GM12878 (cell line): ENCODE data around the gene BIK. TPM values are rescaled to one million over a fixed set of nuclear protein-coding genes. Genes with fewer than 3 reads are reported as not detected.

Experiments used
- ATAC-seq: fragments of 200-7000 bp; cut with Tn5 transposase; 3 replicates; pipeline ENCODE4 v1.9.1; 2020; ENCODE audit warnings: mild to moderate bottlenecking, moderate library complexity
- BruUV-seq: library from RNA; stranded (reverse); fragments of 400-500 nt; replicated peaks from 2 replicates; lab custom pipeline; 2021; lab: Mats Ljungman, UMichigan
- CTCF ChIA-PET: fragments of 300-600 bp; sonication (Branson Sonifier 250); formaldehyde crosslinking; extraction: SDS; loops from one replicate; lab custom pipeline; 2021; ENCODE audit warnings: inconsistent platforms; lab: Yijun Ruan, JAX
- POLR2A ChIA-PET: fragments of 350-600 bp; formaldehyde crosslinking; extraction: SDS; loops from one replicate; lab custom pipeline; 2021; ENCODE audit warnings: inconsistent platforms; lab: Charles Lee
- RAD21 ChIA-PET: fragments of 300-600 bp; sonication (Branson Sonifier 250); formaldehyde crosslinking; loops from one replicate; lab custom pipeline; 2023; ENCODE audit warnings: antibody characterized with exemption; ENCODE audit not compliant: unreplicated experiment; lab: Charles Lee
- SMC1A ChIA-PET: fragments of 300-600 bp; sonication (Branson Sonifier 250); formaldehyde crosslinking; loops from one replicate; lab custom pipeline; 2023; ENCODE audit not compliant: unreplicated experiment, uncharacterized antibody; lab: Charles Lee
- DNase-seq: peaks from one replicate; pipeline ENCODE4 v3.0.0-alpha.2; 2011; ENCODE audit warnings: low read depth, low spot score
- FAIRE-seq: peaks from 3 replicates; lab custom pipeline; 2011; peaks lifted over from hg19 to GRCh38; lab: Jason Lieb, UNC
- H2AFZ ChIP-seq: 2 replicates; pipeline ENCODE4 v1.6.0; 2011; ENCODE audit warnings: low read depth, low read length, control low read depth; ENCODE audit not compliant: control insufficient read depth
- H3K27ac ChIP-seq: 2 replicates; pipeline ENCODE4 v1.5.1; 2011; ENCODE audit warnings: control low read depth; ENCODE audit not compliant: control insufficient read depth, insufficient read depth
- H3K27me3 ChIP-seq, 2 experiments: replicated peaks in 1 of 2; 2 replicates each; pipeline versions ENCODE4 v1.6.0 to v1.6.1; 2011; ENCODE audit warnings: low read length in 1 of 2; ENCODE audit not compliant: control insufficient read depth in 2 of 2, insufficient read depth in 2 of 2
- H3K36me3 ChIP-seq, 2 experiments: 2 replicates each; pipeline ENCODE4 v1.5.1; 2011; ENCODE audit warnings: low read length in 1 of 2; ENCODE audit not compliant: control insufficient read depth in 2 of 2, insufficient read depth in 2 of 2
- H3K4me1 ChIP-seq: 2 replicates; pipeline ENCODE4 v1.6.1; 2011; ENCODE audit warnings: mild to moderate bottlenecking, low read length, moderate library complexity, mixed read lengths; ENCODE audit not compliant: control insufficient read depth, insufficient read depth
- H3K4me2 ChIP-seq: 2 replicates; pipeline ENCODE4 v1.6.0; 2011; ENCODE audit warnings: control low read depth; ENCODE audit not compliant: control insufficient read depth, insufficient read depth
- H3K4me3 ChIP-seq: fragments of 200-600 bp; sonication (generic); 2 replicates; pipeline ENCODE4 v1.5.1; 2016
- H3K79me2 ChIP-seq: 2 replicates; pipeline ENCODE4 v1.6.0; 2011; ENCODE audit warnings: low read length; ENCODE audit not compliant: control insufficient read depth, insufficient read depth
- H3K9ac ChIP-seq: 2 replicates; pipeline ENCODE4 v1.8.0; 2011; ENCODE audit warnings: low read length, control low read depth, mixed read lengths; ENCODE audit not compliant: control insufficient read depth, insufficient read depth
- H3K9me3 ChIP-seq: replicated peaks from 3 replicates; pipeline ENCODE4 v1.5.1; 2011; ENCODE audit warnings: mild to moderate bottlenecking, low read length; ENCODE audit not compliant: control insufficient read depth, insufficient read depth
- H4K20me1 ChIP-seq: 2 replicates; pipeline ENCODE4 v1.6.0; 2011; ENCODE audit not compliant: control insufficient read depth, insufficient read depth
- BHLHE40 ChIP-seq, 2 experiments: fragments of 450-650 bp in 1 of 2; IDR thresholded peaks; 2 replicates each; pipeline ENCODE4 v1.6.1; 2011 to 2017; ENCODE audit warnings: low read depth in 2 of 2, borderline replicate concordance in 1 of 2, improper control_type of control experiment in 1 of 2, low read length in 1 of 2, mild to moderate bottlenecking in 1 of 2
- DPF2 ChIP-seq: fragments of 450-650 bp; IDR thresholded peaks from 2 replicates; pipeline ENCODE4 v1.6.1; 2017; ENCODE audit warnings: mild to moderate bottlenecking
- EED ChIP-seq: sonication (generic); IDR thresholded peaks from 2 replicates; pipeline ENCODE4 v1.6.1; 2016; ENCODE audit warnings: antibody characterized with exemption, low read depth
- PKNOX1 ChIP-seq: fragments of 450-650 bp; IDR thresholded peaks from 2 replicates; pipeline ENCODE4 v1.6.1; 2016; ENCODE audit warnings: mild to moderate bottlenecking
- RBBP5 ChIP-seq: fragments of 200-600 bp; sonication (generic); conservative IDR thresholded peaks from 2 replicates; pipeline ENCODE4 v1.6.1; 2016
- RELB ChIP-seq: fragments of 450-650 bp; IDR thresholded peaks from 2 replicates; pipeline ENCODE4 v1.6.1; 2017; ENCODE audit warnings: low read depth, mild to moderate bottlenecking, moderate library complexity
- RUNX3 ChIP-seq: IDR thresholded peaks from 2 replicates; pipeline ENCODE4 v1.6.1; 2012; ENCODE audit warnings: low read length, inconsistent platforms
- SIN3A ChIP-seq: IDR thresholded peaks from 2 replicates; pipeline ENCODE4 v1.6.1; 2012; ENCODE audit warnings: low read depth, low read length, improper control_type of control experiment
- SKIL ChIP-seq: fragments of 450-650 bp; IDR thresholded peaks from 2 replicates; pipeline ENCODE4 v1.6.1; 2017; ENCODE audit warnings: mild to moderate bottlenecking, low read depth, inconsistent platforms; ENCODE audit not compliant: poor library complexity, severe bottlenecking
- SRF ChIP-seq, 2 experiments: IDR thresholded peaks; 2 replicates each; pipeline ENCODE4 v1.6.1; 2011; ENCODE audit warnings: low read depth in 2 of 2, low read length in 2 of 2, mild to moderate bottlenecking in 1 of 2, moderate library complexity in 1 of 2
- TCF12 ChIP-seq: IDR thresholded peaks from 2 replicates; pipeline ENCODE4 v1.6.1; 2011; ENCODE audit warnings: low read depth, mild to moderate bottlenecking, low read length
- WRNIP1 ChIP-seq: IDR thresholded peaks from 2 replicates; pipeline ENCODE4 v1.6.1; 2011; ENCODE audit warnings: low read depth, low read length, improper control_type of control experiment, borderline replicate concordance
- ZNF217 ChIP-seq: fragments of 450-650 bp; IDR thresholded peaks from 2 replicates; pipeline ENCODE4 v1.6.1; 2017; ENCODE audit warnings: antibody characterized with exemption, mild to moderate bottlenecking
- ZNF384 ChIP-seq: IDR thresholded peaks from 2 replicates; pipeline ENCODE4 v1.6.1; 2012; ENCODE audit warnings: low read depth, mild to moderate bottlenecking, low read length, improper control_type of control experiment, borderline replicate concordance
- WGBS: methylation state at CpG from one replicate; pipeline ENCODE4 v1.1.6; 2016; ENCODE audit warnings: low lambda C conversion rate; ENCODE audit not compliant: insufficient replicate concordance, insufficient coverage; ENCODE audit errors: missing lambda C conversion rate; 5-methylcytosine and 5-hydroxymethylcytosine counted together
- in situ Hi-C: fragments of 300-500 bp; cut with MboI; formaldehyde crosslinking; loops from 9 replicates; pipeline ENCODE4 v1.14.3; 2018; ENCODE audit warnings: mixed read lengths
- intact Hi-C: fragments of 100-400 bp; cut with micrococcal nuclease; formaldehyde crosslinking; loops from one replicate; pipeline ENCODE4 v1.14.2; 2022; ENCODE audit not compliant: unreplicated experiment
- polyA plus RNA-seq, 11 experiments: library from polyadenylated mRNA; depleted of rRNA in 4 of 11; unstranded in 6 of 11; stranded (reverse) in 5 of 11; fragments of >200 nt; fragmentation: Nextera tagmentation in 4 of 11; fragmentation: Illumina TruSeq in 1 of 11; extraction: Ambion mirVana in 4 of 11; extraction: Trizol in 1 of 11; gene quantifications; 1 replicate in 1 of 11; 2 replicates in 10 of 11; pipeline versions ENCODE4 v1.2.1 to v1.2.3, GENCODE V29; 2011 to 2016; ENCODE audit warnings: inconsistent platforms in 2 of 11, missing spikeins in 2 of 11, low read depth in 1 of 11
- total RNA-seq, 4 experiments: library from RNA; depleted of rRNA in 3 of 4; stranded (reverse); fragments of >200 nt in 3 of 4; fragmentation: Illumina TruSeq in 1 of 4; extraction: Trizol in 1 of 4; gene quantifications; 2 replicates each; pipeline versions ENCODE4 v1.2.1 to v1.2.3, GENCODE V29; 2013 to 2021

The BIK gene
- total and polyA plus RNA-seq, 10 of the 15 experiments (the other 5 are each of a cell fraction or from before 2014, with no cell fraction given) = 0.33 to 9.8 (median 3.9) TPM

GRCh38 chr22:43100225-43100624, 10.3 kb upstream of the BIK start:
- Histone ChIP-seq H3K4me2 (no peak overlapping the region), H3K4me1 (no peaks in the 10 kb centered on the region; the same call in 1 of the 2 replicates), H3K9ac (no peak overlapping the region), H3K79me2 (no peaks in the 10 kb centered on the region), H3K4me3 (no peak overlapping the region), H3K9me3 (peaks cover 3% of the 10 kb centered on the region; the same call in 2 of the 3 replicates), H3K27me3 (no peaks in the 10 kb centered on the region), H4K20me1 (no peaks in the 10 kb centered on the region), H2AFZ (no peak overlapping the region), H3K27ac (no peak overlapping the region), H3K36me3 (no peaks in the 10 kb centered on the region)
- POLR2A ChIA-PET = no interaction called here
- RAD21 ChIA-PET = no interaction called here
- FAIRE-seq (no peak), DNase-seq (no peak), ATAC-seq (no peak)
- BruUV-seq = no TSS peak
- SMC1A ChIA-PET = no interaction called here
- intact Hi-C loops = no loop called here
- WGBS = 31% methylated on average over 5 of the region's 5 CpGs
- in situ Hi-C loops = no loop called here
- TF ChIP-seq RUNX3 = peak; percentile 13; the same call in 1 of the 2 replicates
- TF ChIP-seq RBBP5 = no peak
- peak; percentile 25; the same call in 1 of the 2 replicates for TF ChIP-seq EED
- 0 out of 2 replicates have a peak, but pooled peaks have one; percentile 16 for TF ChIP-seq PKNOX1
- peak in 1 of 2 experiments; percentile 18; a peak in 1 of 4 replicates for TF ChIP-seq BHLHE40 (IDR thresholded peaks at IDR 0.05; ENCODE audit: borderline replicate concordance in 1 of 2, low read depth in 2 of 2, low read length in 1 of 2)
- CTCF ChIA-PET = no interaction called here

GRCh38 chr22:43101306-43101705, 9.2 kb upstream of the BIK start:
- ChIA-PET CTCF (no interaction called here), RAD21 (no interaction called here), POLR2A (no interaction called here), SMC1A (no interaction called here)
- no peak overlapping the region for H3K9ac ChIP-seq
- FAIRE-seq (no peak), DNase-seq (no peak), ATAC-seq (no peak)
- no peaks in the 10 kb centered on the region for H3K79me2 ChIP-seq
- H3K9me3 ChIP-seq = peaks cover 3% of the 10 kb centered on the region; the same call in 2 of the 3 replicates
- WGBS = 59% methylated on average over 7 of the region's 7 CpGs
- BruUV-seq = no TSS peak
- H2AFZ ChIP-seq = no peak overlapping the region
- no peak overlapping the region for H3K4me3 ChIP-seq
- intact Hi-C loops = no loop called here
- no peak overlapping the region for H3K4me2 ChIP-seq
- no peaks in the 10 kb centered on the region; the same call in 1 of the 2 replicates for H3K4me1 ChIP-seq
- no peaks in the 10 kb centered on the region for H4K20me1 ChIP-seq
- no peaks in the 10 kb centered on the region for H3K27me3 ChIP-seq
- in situ Hi-C loops = no loop called here
- no peaks in the 10 kb centered on the region for H3K36me3 ChIP-seq
- H3K27ac ChIP-seq = no peak overlapping the region
- TF ChIP-seq DPF2 = no peak
- TF ChIP-seq SIN3A = no peak
- no peak for TF ChIP-seq SKIL
- TF ChIP-seq SRF (IDR thresholded peaks at IDR 0.05; ENCODE audit: low read depth in 2 of 2, low read length in 2 of 2) = no peak
- TF ChIP-seq TCF12 = no peak
- TF ChIP-seq RELB = no peak
- no peak for TF ChIP-seq WRNIP1
- TF ChIP-seq ZNF217 = no peak
- TF ChIP-seq ZNF384 = no peak
